GM12878 (cell line): ENCODE data around the gene UGT3A2. TPM values are rescaled to one million over a fixed set of nuclear protein-coding genes. Genes with fewer than 3 reads are reported as not detected.

Experiments used
- ATAC-seq: fragments of 200-7000 bp; cut with Tn5 transposase; 3 replicates; pipeline ENCODE4 v1.9.1; 2020; ENCODE audit warnings: mild to moderate bottlenecking, moderate library complexity
- BruUV-seq: library from RNA; stranded (reverse); fragments of 400-500 nt; replicated peaks from 2 replicates; lab custom pipeline; 2021; lab: Mats Ljungman, UMichigan
- CTCF ChIA-PET: fragments of 300-600 bp; sonication (Branson Sonifier 250); formaldehyde crosslinking; extraction: SDS; loops from one replicate; lab custom pipeline; 2021; ENCODE audit warnings: inconsistent platforms; lab: Yijun Ruan, JAX
- POLR2A ChIA-PET: fragments of 350-600 bp; formaldehyde crosslinking; extraction: SDS; loops from one replicate; lab custom pipeline; 2021; ENCODE audit warnings: inconsistent platforms; lab: Charles Lee
- RAD21 ChIA-PET: fragments of 300-600 bp; sonication (Branson Sonifier 250); formaldehyde crosslinking; loops from one replicate; lab custom pipeline; 2023; ENCODE audit warnings: antibody characterized with exemption; ENCODE audit not compliant: unreplicated experiment; lab: Charles Lee
- SMC1A ChIA-PET: fragments of 300-600 bp; sonication (Branson Sonifier 250); formaldehyde crosslinking; loops from one replicate; lab custom pipeline; 2023; ENCODE audit not compliant: unreplicated experiment, uncharacterized antibody; lab: Charles Lee
- DNase-seq: peaks from one replicate; pipeline ENCODE4 v3.0.0-alpha.2; 2011; ENCODE audit warnings: low read depth, low spot score
- FAIRE-seq: peaks from 3 replicates; lab custom pipeline; 2011; peaks lifted over from hg19 to GRCh38; lab: Jason Lieb, UNC
- H2AFZ ChIP-seq: 2 replicates; pipeline ENCODE4 v1.6.0; 2011; ENCODE audit warnings: low read depth, low read length, control low read depth; ENCODE audit not compliant: control insufficient read depth
- H3K27ac ChIP-seq: 2 replicates; pipeline ENCODE4 v1.5.1; 2011; ENCODE audit warnings: control low read depth; ENCODE audit not compliant: control insufficient read depth, insufficient read depth
- H3K27me3 ChIP-seq, 2 experiments: replicated peaks in 1 of 2; 2 replicates each; pipeline versions ENCODE4 v1.6.0 to v1.6.1; 2011; ENCODE audit warnings: low read length in 1 of 2; ENCODE audit not compliant: control insufficient read depth in 2 of 2, insufficient read depth in 2 of 2
- H3K36me3 ChIP-seq, 2 experiments: 2 replicates each; pipeline ENCODE4 v1.5.1; 2011; ENCODE audit warnings: low read length in 1 of 2; ENCODE audit not compliant: control insufficient read depth in 2 of 2, insufficient read depth in 2 of 2
- H3K4me1 ChIP-seq: 2 replicates; pipeline ENCODE4 v1.6.1; 2011; ENCODE audit warnings: mild to moderate bottlenecking, low read length, moderate library complexity, mixed read lengths; ENCODE audit not compliant: control insufficient read depth, insufficient read depth
- H3K4me2 ChIP-seq: 2 replicates; pipeline ENCODE4 v1.6.0; 2011; ENCODE audit warnings: control low read depth; ENCODE audit not compliant: control insufficient read depth, insufficient read depth
- H3K4me3 ChIP-seq: fragments of 200-600 bp; sonication (generic); 2 replicates; pipeline ENCODE4 v1.5.1; 2016
- H3K79me2 ChIP-seq: 2 replicates; pipeline ENCODE4 v1.6.0; 2011; ENCODE audit warnings: low read length; ENCODE audit not compliant: control insufficient read depth, insufficient read depth
- H3K9ac ChIP-seq: 2 replicates; pipeline ENCODE4 v1.8.0; 2011; ENCODE audit warnings: low read length, control low read depth, mixed read lengths; ENCODE audit not compliant: control insufficient read depth, insufficient read depth
- H3K9me3 ChIP-seq: replicated peaks from 3 replicates; pipeline ENCODE4 v1.5.1; 2011; ENCODE audit warnings: mild to moderate bottlenecking, low read length; ENCODE audit not compliant: control insufficient read depth, insufficient read depth
- H4K20me1 ChIP-seq: 2 replicates; pipeline ENCODE4 v1.6.0; 2011; ENCODE audit not compliant: control insufficient read depth, insufficient read depth
- CHD2 ChIP-seq: IDR thresholded peaks from 2 replicates; pipeline ENCODE4 v1.6.1; 2011; ENCODE audit warnings: low read depth, low read length, improper control_type of control experiment, borderline replicate concordance
- EGR1 ChIP-seq, 2 experiments: IDR thresholded peaks; 1 replicate in 1 of 2; 2 replicates in 1 of 2; pipeline ENCODE4 v1.6.1; 2011 to 2012; ENCODE audit warnings: low read depth in 2 of 2, low read length in 2 of 2, borderline replicate concordance in 1 of 2, mild to moderate bottlenecking in 1 of 2, moderate library complexity in 1 of 2
- FOXM1 ChIP-seq: IDR thresholded peaks from 2 replicates; pipeline ENCODE4 v1.6.1; 2012; ENCODE audit warnings: low read depth, mild to moderate bottlenecking, inconsistent platforms, low read length, moderate library complexity
- HDAC6 ChIP-seq: fragments of 200-600 bp; sonication (generic); IDR thresholded peaks from one replicate; pipeline ENCODE4 v1.8.0; 2017; ENCODE audit warnings: antibody characterized with exemption; ENCODE audit not compliant: unreplicated experiment
- IKZF2 ChIP-seq, 2 experiments: fragments of 450-650 bp; IDR thresholded peaks; 2 replicates each; pipeline ENCODE4 v1.6.1; 2017; ENCODE audit warnings: mild to moderate bottlenecking in 2 of 2, moderate library complexity in 2 of 2
- MTA2 ChIP-seq: fragments of 450-650 bp; IDR thresholded peaks from 2 replicates; pipeline ENCODE4 v1.6.1; 2016; ENCODE audit warnings: low read depth, mild to moderate bottlenecking, moderate library complexity
- PAX8 ChIP-seq: fragments of 450-650 bp; IDR thresholded peaks from 2 replicates; pipeline ENCODE4 v1.6.1; 2017; ENCODE audit warnings: mild to moderate bottlenecking, moderate library complexity
- PKNOX1 ChIP-seq: fragments of 450-650 bp; IDR thresholded peaks from 2 replicates; pipeline ENCODE4 v1.6.1; 2016; ENCODE audit warnings: mild to moderate bottlenecking
- RAD21 ChIP-seq: IDR thresholded peaks from 2 replicates; pipeline ENCODE4 v1.6.1; 2011; ENCODE audit warnings: mild to moderate bottlenecking, low read depth, low read length, moderate library complexity; ENCODE audit not compliant: insufficient read depth
- WRNIP1 ChIP-seq: IDR thresholded peaks from 2 replicates; pipeline ENCODE4 v1.6.1; 2011; ENCODE audit warnings: low read depth, low read length, improper control_type of control experiment, borderline replicate concordance
- ZBED1 ChIP-seq: IDR thresholded peaks from 2 replicates; pipeline ENCODE4 v1.6.1; 2016; ENCODE audit warnings: borderline replicate concordance
- ZNF687 ChIP-seq: fragments of 450-650 bp; IDR thresholded peaks from 2 replicates; pipeline ENCODE4 v1.6.1; 2017; ENCODE audit warnings: mild to moderate bottlenecking, moderate library complexity
- ZSCAN29 ChIP-seq: fragments of 450-650 bp; IDR thresholded peaks from 2 replicates; pipeline ENCODE4 v1.6.1; 2017; ENCODE audit warnings: mild to moderate bottlenecking, moderate library complexity
- WGBS: methylation state at CpG from one replicate; pipeline ENCODE4 v1.1.6; 2016; ENCODE audit warnings: low lambda C conversion rate; ENCODE audit not compliant: insufficient replicate concordance, insufficient coverage; ENCODE audit errors: missing lambda C conversion rate; 5-methylcytosine and 5-hydroxymethylcytosine counted together
- in situ Hi-C: fragments of 300-500 bp; cut with MboI; formaldehyde crosslinking; loops from 9 replicates; pipeline ENCODE4 v1.14.3; 2018; ENCODE audit warnings: mixed read lengths
- intact Hi-C: fragments of 100-400 bp; cut with micrococcal nuclease; formaldehyde crosslinking; loops from one replicate; pipeline ENCODE4 v1.14.2; 2022; ENCODE audit not compliant: unreplicated experiment
- polyA plus RNA-seq, 11 experiments: library from polyadenylated mRNA; depleted of rRNA in 4 of 11; unstranded in 6 of 11; stranded (reverse) in 5 of 11; fragments of >200 nt; fragmentation: Nextera tagmentation in 4 of 11; fragmentation: Illumina TruSeq in 1 of 11; extraction: Ambion mirVana in 4 of 11; extraction: Trizol in 1 of 11; gene quantifications; 1 replicate in 1 of 11; 2 replicates in 10 of 11; pipeline versions ENCODE4 v1.2.1 to v1.2.3, GENCODE V29; 2011 to 2016; ENCODE audit warnings: inconsistent platforms in 2 of 11, missing spikeins in 2 of 11, low read depth in 1 of 11
- total RNA-seq, 4 experiments: library from RNA; depleted of rRNA in 3 of 4; stranded (reverse); fragments of >200 nt in 3 of 4; fragmentation: Illumina TruSeq in 1 of 4; extraction: Trizol in 1 of 4; gene quantifications; 2 replicates each; pipeline versions ENCODE4 v1.2.1 to v1.2.3, GENCODE V29; 2013 to 2021

The UGT3A2 gene
- total and polyA plus RNA-seq, 10 of the 15 experiments (the other 5 are each of a cell fraction or from before 2014, with no cell fraction given) = 0.02 to 0.50 (median 0.09) TPM; not detected in 7

DNA sequence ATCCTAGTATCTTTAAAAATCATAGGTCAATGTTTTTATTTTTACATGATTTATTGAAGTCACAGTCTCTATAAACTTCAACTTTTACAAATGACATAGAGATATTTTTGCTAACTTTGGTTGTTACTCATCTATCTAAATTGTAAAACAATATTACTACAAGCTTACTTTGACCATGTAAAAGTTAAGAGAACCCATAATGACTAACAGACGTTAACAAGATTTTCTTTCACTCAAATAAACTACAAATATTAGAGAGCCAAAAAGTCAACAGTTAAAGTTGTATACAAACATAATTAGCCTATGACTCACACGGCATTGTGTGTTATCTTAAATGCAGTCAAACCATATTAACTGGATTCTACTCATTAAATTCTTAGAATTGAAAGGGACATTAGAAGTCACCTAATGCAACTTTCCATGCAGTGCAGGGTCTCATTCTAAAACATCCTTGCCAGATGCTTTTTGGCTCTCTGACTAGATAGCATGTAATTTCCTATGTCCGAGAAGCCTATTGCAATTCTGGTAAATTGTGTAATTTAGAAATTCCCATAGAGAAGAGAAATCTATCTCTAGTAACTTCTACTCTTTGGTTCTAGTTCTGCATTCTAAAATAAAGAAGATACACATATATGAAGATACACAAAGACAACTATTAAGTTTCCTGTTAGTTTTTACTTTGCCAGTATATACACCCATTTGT is 42.2 kb upstream of the UGT3A2 start:
- WGBS = 100% methylated on average over 3 of the region's 3 CpGs
- no peak for DNase-seq
- Histone ChIP-seq H3K9ac (no peak overlapping the region), H3K36me3 (peaks cover 0 to 2% of the 10 kb centered on the region in 2 experiments; a peak in 3 of 4 replicates), H3K27me3 (no peaks in the 10 kb centered on the region), H3K4me1 (no peaks in the 10 kb centered on the region), H2AFZ (no peak overlapping the region), H3K9me3 (no peaks in the 10 kb centered on the region), H4K20me1 (no peaks in the 10 kb centered on the region), H3K4me2 (no peak overlapping the region), H3K27ac (no peak overlapping the region), H3K79me2 (no peaks in the 10 kb centered on the region), H3K4me3 (no peak overlapping the region)
- ChIA-PET CTCF (interaction anchor here (1.2 kb wide), 1 partner anchor 30 kb away, joined by 3 read pairs; no protein-coding TSS in a partner anchor), RAD21 (no interaction called here), SMC1A (no interaction called here), POLR2A (no interaction called here)
- no peak for ATAC-seq
- in situ Hi-C loops (no loop called here), intact Hi-C loops (no loop called here)
- BruUV-seq = no TSS peak
- no peak for FAIRE-seq
- TF ChIP-seq EGR1 (IDR thresholded peaks at IDR 0.05; ENCODE audit: borderline replicate concordance in 1 of 2, low read depth in 2 of 2, low read length in 2 of 2) (no peak), ZNF687 (no peak), PKNOX1 (no peak), PAX8 (no peak), RAD21 (no peak), ZBED1 (no peak), MTA2 (no peak), FOXM1 (no peak), ZSCAN29 (no peak), HDAC6 (no peak), WRNIP1 (no peak), CHD2 (no peak), IKZF2 (IDR thresholded peaks at IDR 0.05) (no peak)
